HG03442 (cell line): ENCODE data around the gene GPHN.

Experiments
- ATAC-seq: cut with Tn5 transposase; IDR thresholded peaks from one replicate; pipeline ENCODE4 v1.9.1; 2021; ENCODE audit warnings: mild to moderate bottlenecking, moderate library complexity; ENCODE audit not compliant: unreplicated experiment

GPHN gene

GRCh38 chr14:66916421-66916820, 408.5 kb downstream of the GPHN start:
- ATAC-seq, result no peak

- ATAC-seq, result no peak
Measured at GRCh38 chr14:66918527-66918926, 410.6 kb downstream of the GPHN start.

GRCh38 chr14:66920196-66920595, 412.2 kb downstream of the GPHN start:
- no peak for ATAC-seq

- ATAC-seq, result no peak
Measured at GRCh38 chr14:66923251-66923650, 415.3 kb downstream of the GPHN start.

GRCh38 chr14:66939409-66939808, 431.5 kb downstream of the GPHN start:
- ATAC-seq, result no peak

- no peak for ATAC-seq
Measured at GRCh38 chr14:66944872-66945271, 436.9 kb downstream of the GPHN start.

GRCh38 chr14:66955159-66955558, 447.2 kb downstream of the GPHN start:
- no peak for ATAC-seq

- ATAC-seq, result no peak
Measured at GRCh38 chr14:66959437-66960050, 451.6 kb downstream of the GPHN start.

- ATAC-seq, result no peak
Measured at GRCh38 chr14:66965831-66966230, 457.9 kb downstream of the GPHN start.

- ATAC-seq, result no peak
Measured at GRCh38 chr14:66972469-66972868, 464.5 kb downstream of the GPHN start.

GRCh38 chr14:66974397-66975025, 466.6 kb downstream of the GPHN start:
- ATAC-seq, result no peak

GRCh38 chr14:66975251-66975650, 467.3 kb downstream of the GPHN start:
- no peak for ATAC-seq

- ATAC-seq, result peak; percentile 49
Measured at GRCh38 chr14:66979101-66979974, 471.4 kb downstream of the GPHN start.

- no peak for ATAC-seq
Measured at GRCh38 chr14:66982247-66982646, 474.3 kb downstream of the GPHN start.

- no peak for ATAC-seq
Measured at GRCh38 chr14:66992776-66993175, 484.8 kb downstream of the GPHN start.

- no peak for ATAC-seq
Measured at GRCh38 chr14:66993512-66993911, 485.6 kb downstream of the GPHN start.

GRCh38 chr14:66998013-66998412, 490.1 kb downstream of the GPHN start:
- peak; percentile 41 for ATAC-seq

GRCh38 chr14:66999978-67000377, 492.0 kb downstream of the GPHN start:
- no peak for ATAC-seq

GRCh38 chr14:67002994-67003753, 495.2 kb downstream of the GPHN start:
- ATAC-seq, result no peak

- no peak for ATAC-seq
Measured at GRCh38 chr14:67004521-67004920, 496.6 kb downstream of the GPHN start.

- ATAC-seq, result no peak
Measured at GRCh38 chr14:67010602-67011001, 502.7 kb downstream of the GPHN start.
